ENCODE data around the gene ABCA4. TPM values are rescaled to one million over a fixed set of nuclear protein-coding genes. Genes with fewer than 3 reads are reported as not detected.

ABCA4 gene
- total RNA-seq, 1 donor from 2014 or later, result not detected

- POLR2A ChIA-PET, result no interaction called here
- TF ChIP-seq CTCF (IDR thresholded peaks at IDR 0.05), result no peak
- H3K27ac Mint-ChIP-seq, result no peak overlapping the region
- DNase-seq (no peak), ATAC-seq (ENCODE audit: low read depth) (no peak)
- H3K4me1 Mint-ChIP-seq, result no peaks in the 10 kb centered on the region
- H3K9me3 Mint-ChIP-seq, result peaks cover 2% of the 10 kb centered on the region
- H3K4me3 Mint-ChIP-seq, result no peak overlapping the region
- CTCF ChIA-PET, result no interaction called here
- no peaks in the 10 kb centered on the region for H3K36me3 Mint-ChIP-seq (ENCODE audit: low read depth)
- peaks cover 6% of the 10 kb centered on the region for H3K27me3 Mint-ChIP-seq
- intact Hi-C loops (cut with micrococcal nuclease), result no loop called here
These were observed 22.8 kb upstream of the ABCA4 start for GRCh38 chr1:94143809-94144176.

DNA sequence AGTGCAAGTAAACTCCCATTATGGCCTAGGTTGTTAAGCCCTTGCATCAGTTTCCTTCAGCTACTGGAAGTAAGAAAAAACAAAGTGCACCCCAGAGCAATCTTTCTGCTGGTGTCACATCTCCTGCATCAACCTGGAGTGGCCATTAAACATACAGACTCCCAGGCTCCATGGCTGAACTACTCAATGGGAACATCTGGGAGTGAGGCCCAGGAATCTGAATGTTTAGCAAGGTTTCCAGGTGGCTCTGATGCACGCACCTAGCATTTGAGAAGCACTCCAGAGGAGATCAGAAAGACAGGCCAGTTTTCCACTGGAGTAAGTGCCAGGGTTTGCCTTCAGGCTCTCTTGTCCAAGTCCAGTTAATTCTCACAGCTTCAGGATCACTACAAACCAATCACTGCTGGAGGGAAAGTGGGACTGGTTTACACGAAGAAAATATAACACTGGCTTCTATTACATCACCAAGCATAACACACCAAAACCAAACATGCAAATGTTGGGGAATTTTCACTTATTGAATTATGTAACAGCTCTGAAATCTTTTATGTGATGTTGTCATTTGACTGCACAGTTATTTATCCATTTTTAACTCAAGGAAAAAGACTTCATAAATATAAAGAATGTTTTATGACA lies 22.3 kb upstream of the ABCA4 start:
- Mint-ChIP-seq H3K27me3 (peaks cover 6% of the 10 kb centered on the region), H3K9me3 (peaks cover 2% of the 10 kb centered on the region), H3K4me1 (no peaks in the 10 kb centered on the region), H3K27ac (no peak overlapping the region), H3K36me3 (ENCODE audit: low read depth) (no peaks in the 10 kb centered on the region), H3K4me3 (no peak overlapping the region)
- no peak for ATAC-seq (ENCODE audit: low read depth)
- DNase-seq, result no peak
- CTCF ChIA-PET, result no interaction called here
- intact Hi-C loops (cut with micrococcal nuclease), result no loop called here
- no peak for TF ChIP-seq CTCF (IDR thresholded peaks at IDR 0.05)
- POLR2A ChIA-PET, result no interaction called here

DNA sequence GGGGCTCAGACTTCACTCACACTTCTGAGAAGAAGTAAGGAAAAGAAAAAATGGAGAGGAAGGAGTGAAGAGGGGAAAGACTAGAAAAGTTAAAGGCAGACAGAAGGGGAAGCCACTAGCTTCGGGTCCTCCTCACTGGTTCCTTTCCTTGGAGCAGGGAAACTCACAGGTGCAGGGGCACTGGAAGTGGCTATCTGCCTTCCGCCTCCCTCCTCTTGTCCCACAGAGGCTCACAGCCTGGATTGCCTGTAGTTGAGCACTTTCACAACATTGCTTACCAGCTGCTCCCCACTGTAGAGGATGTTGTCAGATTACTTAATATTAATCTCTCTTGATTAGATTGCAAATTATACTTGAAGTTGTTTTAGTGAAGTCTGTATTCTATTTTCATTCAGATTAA lies 21.6 kb upstream of the ABCA4 start:
- peaks cover 6% of the 10 kb centered on the region for H3K27me3 Mint-ChIP-seq
- intact Hi-C loops (cut with micrococcal nuclease), result no loop called here
- no peaks in the 10 kb centered on the region for H3K36me3 Mint-ChIP-seq (ENCODE audit: low read depth)
- H3K9me3 Mint-ChIP-seq, result peaks cover 2% of the 10 kb centered on the region
- POLR2A ChIA-PET, result no interaction called here
- DNase-seq (no peak), ATAC-seq (ENCODE audit: low read depth) (no peak)
- H3K4me3 Mint-ChIP-seq, result no peak overlapping the region
- no peaks in the 10 kb centered on the region for H3K4me1 Mint-ChIP-seq
- no peak overlapping the region for H3K27ac Mint-ChIP-seq
- TF ChIP-seq CTCF (IDR thresholded peaks at IDR 0.05), result no peak
- CTCF ChIA-PET, result no interaction called here

- no peak for ATAC-seq (ENCODE audit: low read depth)
These were observed 21.1 kb upstream of the ABCA4 start for GRCh38 chr1:94142022-94142421.

DNA sequence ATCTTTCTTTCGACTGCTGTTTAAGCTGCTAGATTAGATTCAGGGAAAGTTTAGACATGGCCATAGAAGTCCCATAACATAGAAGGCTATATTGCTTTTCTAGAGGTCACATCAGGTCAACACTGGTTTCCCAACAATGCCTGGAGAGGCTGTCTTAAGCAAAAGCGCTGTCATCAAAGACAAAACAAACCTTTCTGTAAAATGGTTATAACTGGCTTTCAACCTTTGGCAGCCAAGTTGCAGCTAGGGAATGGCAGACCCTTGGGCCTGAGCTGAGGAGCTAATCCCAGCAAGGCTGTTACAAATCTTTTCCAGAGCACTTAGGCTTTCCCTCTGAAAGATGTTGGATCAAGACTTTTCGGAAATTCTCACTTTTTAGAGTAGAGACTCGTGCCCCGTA lies 11.2 kb upstream of the ABCA4 start:
- H3K27ac Mint-ChIP-seq, result no peak overlapping the region
- no peak for DNase-seq
- ChIA-PET CTCF (no interaction called here), POLR2A (no interaction called here)
- H3K4me3 Mint-ChIP-seq, result no peak overlapping the region
- H3K9me3 Mint-ChIP-seq, result peaks cover 6% of the 10 kb centered on the region
- TF ChIP-seq CTCF (IDR thresholded peaks at IDR 0.05), result no peak
- intact Hi-C loops (cut with micrococcal nuclease), result no loop called here
- ATAC-seq (ENCODE audit: low read depth), result no peak
- no peaks in the 10 kb centered on the region for H3K36me3 Mint-ChIP-seq (ENCODE audit: low read depth)
- no peaks in the 10 kb centered on the region for H3K4me1 Mint-ChIP-seq
- H3K27me3 Mint-ChIP-seq, result peaks cover 6% of the 10 kb centered on the region

More at GRCh38 chr1:94142022-94142421, 21.1 kb upstream of the ABCA4 start:
- Mint-ChIP-seq H3K27me3 (peaks cover 6% of the 10 kb centered on the region), H3K4me1 (no peaks in the 10 kb centered on the region), H3K4me3 (no peak overlapping the region), H3K27ac (no peak overlapping the region), H3K36me3 (ENCODE audit: low read depth) (no peaks in the 10 kb centered on the region), H3K9me3 (peaks cover 2% of the 10 kb centered on the region)
- intact Hi-C loops (cut with micrococcal nuclease), result no loop called here
- no peak for TF ChIP-seq CTCF (IDR thresholded peaks at IDR 0.05)
- no peak for DNase-seq
- CTCF ChIA-PET, result no interaction called here
- POLR2A ChIA-PET, result no interaction called here
